Right lobe of liver (tissue), 4 donors: ENCODE results near the gene PLA2G4A.

Source experiments
- CTCF ChIP-seq, 4 donors: fragments of 200-600 bp in 3 of 4; fragments of 450-650 bp in 1 of 4; IDR thresholded peaks; one replicate each; pipeline versions ENCODE4 v1.5.1 to v1.8.0; 2016 to 2022; ENCODE audit warnings: antibody characterized with exemption in 4 of 4, mild to moderate bottlenecking in 2 of 4
- POLR2A ChIP-seq: fragments of 450-650 bp; IDR thresholded peaks from one replicate; pipeline ENCODE4 v1.6.1; 2017; ENCODE audit warnings: antibody characterized with exemption, mild to moderate bottlenecking
- donor health status: DM: no; HTN: no; CAD: no.
- donor health status: DM: no; HTN: no; CAD: no.
- donor health status: DM: no; HTN: yes; CAD: no.

GRCh38 chr1:186927884-186928283, 99.1 kb downstream of the PLA2G4A start:
- no peak for TF ChIP-seq CTCF (IDR thresholded peaks at IDR 0.05)
- no peak for TF ChIP-seq POLR2A
